Stomach (tissue), 4 donors: ENCODE measurements around the gene SLC44A2.

Experiments used
- CTCF ChIP-seq, 7 experiments: fragments of 450-650 bp in 4 of 7; fragments of 200-600 bp in 3 of 7; sonication (generic) in 3 of 7; IDR thresholded peaks; one replicate each; pipeline ENCODE4 v1.5.1; 2016 to 2019; ENCODE audit warnings: antibody characterized with exemption in 7 of 7, control low read depth in 2 of 7, mild to moderate bottlenecking in 1 of 7
- POLR2A ChIP-seq, 4 donors: fragments of 450-650 bp; IDR thresholded peaks; one replicate each; pipeline ENCODE4 v1.6.1; 2016; ENCODE audit warnings: antibody characterized with exemption in 4 of 4, control low read depth in 2 of 4, mild to moderate bottlenecking in 1 of 4, moderate library complexity in 1 of 4
- POLR2AphosphoS5 ChIP-seq, 3 donors: sonication (generic); formaldehyde crosslinking; IDR thresholded peaks; one replicate each; pipeline ENCODE4 v1.6.1; 2016; ENCODE audit warnings: antibody characterized with exemption in 3 of 3

GRCh38 chr19:10670182-10670581, 44.8 kb downstream of the SLC44A2 start:
- TF ChIP-seq POLR2A (IDR thresholded peaks at IDR 0.05) = no peak
- no peak for TF ChIP-seq CTCF (IDR thresholded peaks at IDR 0.05)
- no peak for TF ChIP-seq POLR2AphosphoS5 (IDR thresholded peaks at IDR 0.05)
